H54 (cell line): ENCODE data around the gene PRR20G.
"Not testable (repeated sequence)": the region's sequence is repeated elsewhere in the genome, so short reads cannot be mapped to it uniquely, and the experiment has no call there.

ENCODE experiments used
- DNase-seq: peaks from one replicate; pipeline ENCODE4 v3.0.0; 2011; ENCODE audit warnings: low spot score, mixed read lengths; ENCODE audit not compliant: insufficient read length
- FAIRE-seq: peaks from 3 replicates; lab custom pipeline; 2011; peaks lifted over from hg19 to GRCh38; lab: Jason Lieb, UNC
- POLR2A ChIP-seq: IDR thresholded peaks from 2 replicates; pipeline ENCODE4 v1.6.1; 2011; ENCODE audit warnings: low read depth, mild to moderate bottlenecking, low read length

The PRR20G gene

DNA sequence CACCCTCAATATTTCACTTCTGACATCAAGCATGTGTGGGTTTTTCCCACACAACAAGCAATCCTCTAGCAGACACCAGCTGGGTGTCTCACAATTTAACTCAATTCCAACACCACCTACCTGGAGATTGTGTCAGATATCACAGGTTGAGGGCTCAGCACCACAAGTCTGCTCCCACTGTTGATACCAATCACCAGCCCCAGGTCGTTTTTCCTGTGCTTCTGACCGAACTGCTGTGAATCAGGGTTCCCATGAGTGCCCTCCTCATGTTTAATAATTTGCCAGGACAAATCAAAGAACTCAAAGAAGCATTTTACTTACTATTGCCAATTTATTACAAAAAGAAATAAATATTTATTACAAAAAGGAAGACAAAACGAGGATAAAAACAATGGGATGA lies 25.0 kb upstream of the PRR20G start:
- FAIRE-seq (no peak), DNase-seq (no peak)

DNA sequence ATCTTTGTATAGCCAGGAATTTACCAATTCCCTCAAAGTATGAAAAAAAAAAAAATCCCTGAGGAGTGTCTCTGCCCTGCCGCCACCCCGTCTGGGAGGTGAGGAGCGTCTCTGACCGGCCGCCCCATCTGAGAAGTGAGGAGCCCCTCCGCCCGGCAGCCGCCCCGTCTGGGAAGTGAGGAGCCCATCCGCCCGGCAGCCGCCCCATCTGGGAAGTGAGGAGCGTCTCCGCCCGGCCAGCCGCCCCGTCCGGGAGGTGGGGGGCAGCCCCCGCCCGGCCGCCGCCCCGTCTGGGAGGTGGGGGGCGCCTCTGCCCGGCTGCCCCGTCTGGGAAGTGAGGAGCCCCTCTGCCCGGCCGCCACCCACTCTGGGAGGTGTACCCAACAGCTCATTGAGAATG lies 21.0 kb upstream of the PRR20G start:
- not testable (repeated sequence) for DNase-seq, FAIRE-seq

More for the DNA sequence above, 25.0 kb upstream of the PRR20G start:
- no peak for TF ChIP-seq POLR2A

DNA sequence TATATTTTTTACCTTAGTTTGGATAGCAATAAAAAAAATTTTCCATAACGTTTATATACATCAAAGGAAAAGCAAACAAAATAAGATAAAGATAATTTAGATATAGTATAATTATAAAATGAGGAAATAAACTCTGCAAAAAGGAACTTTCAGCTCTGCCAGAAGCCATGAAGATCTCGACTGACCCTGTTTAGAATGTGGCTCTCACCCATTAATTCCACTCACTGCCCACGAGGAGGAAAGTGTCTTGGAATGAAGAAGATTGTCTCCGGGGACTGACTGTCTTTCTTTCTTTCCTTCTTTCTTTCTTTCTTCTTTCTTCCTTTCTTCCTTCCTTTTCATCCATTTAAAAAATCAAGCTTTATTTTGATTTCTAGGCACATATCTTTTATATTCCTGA lies 20.1 kb upstream of the PRR20G start:
- DNase-seq = no peak
- no peak for FAIRE-seq
- TF ChIP-seq POLR2A = no peak

DNA sequence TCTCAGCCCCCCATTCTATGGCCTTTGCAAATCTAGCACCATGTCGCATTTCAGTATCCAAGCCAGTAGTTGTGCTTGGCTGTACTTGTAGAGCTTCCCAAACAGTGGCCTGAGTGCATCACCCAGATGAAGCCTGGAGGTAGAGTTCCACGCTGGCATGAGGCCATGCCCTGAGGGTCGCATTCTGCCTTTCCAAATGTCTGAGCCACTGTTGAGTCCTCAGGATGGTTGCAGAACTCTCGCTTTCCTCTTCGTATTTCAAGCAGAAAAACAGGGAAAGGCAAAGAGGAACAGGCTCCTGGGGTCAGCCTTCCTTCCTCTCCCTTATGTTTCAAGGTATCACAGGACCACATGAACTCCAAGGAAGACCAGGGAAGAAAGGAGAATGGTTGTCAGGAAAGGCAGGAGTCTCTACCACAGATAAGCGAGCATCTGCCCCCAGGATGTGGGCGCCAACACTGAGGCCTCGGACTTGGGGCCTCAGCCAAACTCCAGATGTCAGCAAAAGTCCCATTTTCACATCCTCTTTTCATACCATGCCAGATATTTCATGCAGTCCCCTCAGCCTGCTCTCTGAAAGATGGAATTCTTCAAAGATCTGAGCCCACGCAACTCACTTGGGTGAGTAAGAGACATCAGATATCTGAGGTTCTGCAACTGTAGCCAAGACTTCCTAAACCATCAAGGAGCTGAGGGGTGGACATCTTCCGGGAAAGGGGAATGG lies 19.4 kb upstream of the PRR20G start:
- no peak for TF ChIP-seq POLR2A
- DNase-seq = no peak
- no peak for FAIRE-seq

DNA sequence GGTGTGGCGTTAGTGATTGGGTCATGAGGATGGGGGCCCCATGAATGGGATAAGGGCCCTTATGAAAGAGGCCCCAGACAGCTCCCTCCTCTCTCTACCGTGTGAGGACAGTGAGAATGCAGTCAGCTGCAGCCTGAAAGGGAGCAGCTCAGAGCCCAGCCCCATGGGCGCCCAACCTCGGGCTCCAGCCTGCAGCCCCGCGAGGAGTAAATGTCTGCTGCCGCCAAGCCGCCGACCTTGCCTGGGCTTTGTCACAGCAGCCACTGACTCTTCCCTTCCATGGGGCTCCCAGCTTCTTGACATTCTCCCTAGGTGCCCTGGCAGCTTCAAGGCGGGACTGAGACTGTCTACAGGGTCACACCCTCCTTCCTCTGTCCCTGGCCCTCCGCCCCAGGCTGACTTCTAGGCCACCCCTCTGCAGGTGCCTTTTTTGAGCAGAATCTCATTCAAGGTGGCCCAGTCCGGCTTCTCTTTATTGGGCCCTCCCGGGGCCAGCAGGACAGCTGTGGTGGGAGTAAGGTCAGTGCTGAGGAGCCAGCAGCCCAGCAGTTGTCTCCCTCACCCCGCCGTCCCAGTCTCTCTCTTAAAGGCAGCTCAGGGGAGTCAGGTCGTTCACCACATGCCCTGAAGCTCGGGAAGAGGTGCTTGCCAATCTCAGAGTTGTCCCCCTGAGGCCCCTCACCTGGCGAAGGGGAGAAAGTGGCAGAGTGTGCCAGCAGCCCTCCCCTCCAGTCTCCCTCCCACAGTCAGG lies 18.7 kb upstream of the PRR20G start:
- FAIRE-seq (no peak), DNase-seq (no peak)
- no peak for TF ChIP-seq POLR2A

DNA sequence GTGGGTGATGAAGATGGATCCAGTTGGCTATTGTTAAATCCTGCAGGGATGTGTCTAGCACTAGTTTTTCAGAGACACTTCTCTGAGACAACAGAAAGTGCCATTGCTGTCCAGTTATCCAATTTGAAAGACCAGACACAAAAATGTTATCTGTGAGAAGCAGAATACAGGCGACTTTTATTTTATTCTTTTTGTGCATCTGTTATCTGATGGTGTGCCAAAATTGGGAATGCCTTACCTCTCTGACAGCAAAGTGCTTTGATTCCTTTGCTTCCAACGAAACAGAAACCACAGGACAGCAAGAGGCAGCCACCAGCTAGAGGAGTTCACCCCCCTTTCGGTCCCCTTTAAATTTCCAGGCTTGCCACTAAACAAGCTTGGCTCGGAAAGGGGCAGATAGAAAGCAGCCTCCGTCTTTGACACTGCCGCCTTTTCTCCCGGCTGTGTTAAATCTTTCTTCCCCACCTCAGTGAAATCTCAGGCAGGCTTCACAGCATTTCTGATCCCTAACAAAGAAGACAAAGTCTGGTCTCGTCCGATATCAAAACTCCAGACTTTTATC lies 17.7 kb upstream of the PRR20G start:
- no peak for TF ChIP-seq POLR2A
- no peak for DNase-seq
- FAIRE-seq = no peak

DNA sequence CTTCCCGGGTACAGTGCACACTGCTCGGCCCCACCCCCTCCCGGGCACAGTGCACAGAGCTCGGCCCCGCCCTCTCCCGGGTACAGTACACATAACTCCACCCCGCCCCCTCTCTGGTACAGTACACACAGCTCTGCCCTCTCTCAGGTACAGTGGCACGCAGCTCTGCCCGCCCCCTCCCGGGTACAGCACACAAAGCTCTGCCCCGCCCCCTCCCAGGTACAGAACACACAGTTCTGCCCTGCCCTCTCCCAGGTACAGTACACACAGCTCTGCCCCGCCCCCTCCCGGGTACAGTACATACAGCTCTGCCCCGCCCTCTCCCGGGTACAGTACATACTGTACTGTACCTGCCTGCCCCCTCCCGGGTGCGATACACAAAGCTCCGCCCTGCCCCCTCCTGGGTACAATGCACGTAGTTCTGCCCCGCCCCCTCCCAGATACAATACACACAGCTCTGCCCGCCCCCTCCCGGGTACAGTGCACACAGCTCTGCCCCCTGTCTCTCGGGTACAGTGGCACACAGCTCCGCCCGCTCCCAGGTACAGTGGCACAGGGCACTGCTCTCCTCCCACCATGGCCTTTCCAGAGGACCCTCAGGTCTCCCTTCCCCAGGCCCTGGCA lies 16.4 kb upstream of the PRR20G start:
- no peak for TF ChIP-seq POLR2A
- FAIRE-seq (no peak), DNase-seq (no peak)

DNA sequence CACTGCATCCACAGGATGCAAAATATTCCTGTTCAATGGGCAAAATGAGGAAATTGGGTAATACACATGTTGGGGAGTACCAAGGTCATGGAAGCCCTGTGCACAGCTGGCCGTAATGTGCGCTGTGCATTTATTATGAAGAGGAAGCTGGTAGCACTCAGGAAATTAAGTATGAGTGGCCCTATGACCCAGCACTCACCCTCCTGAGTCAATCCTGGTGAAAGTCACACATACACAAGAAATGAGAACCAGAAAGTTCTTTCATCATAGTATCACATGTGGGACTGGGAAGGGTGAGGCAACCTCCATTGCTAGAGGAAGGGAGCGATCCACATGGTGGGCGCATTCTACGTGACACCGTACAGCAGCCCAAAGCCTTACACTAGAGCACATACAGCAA lies 11.4 kb upstream of the PRR20G start:
- FAIRE-seq (no peak), DNase-seq (no peak)
- no peak for TF ChIP-seq POLR2A

DNA sequence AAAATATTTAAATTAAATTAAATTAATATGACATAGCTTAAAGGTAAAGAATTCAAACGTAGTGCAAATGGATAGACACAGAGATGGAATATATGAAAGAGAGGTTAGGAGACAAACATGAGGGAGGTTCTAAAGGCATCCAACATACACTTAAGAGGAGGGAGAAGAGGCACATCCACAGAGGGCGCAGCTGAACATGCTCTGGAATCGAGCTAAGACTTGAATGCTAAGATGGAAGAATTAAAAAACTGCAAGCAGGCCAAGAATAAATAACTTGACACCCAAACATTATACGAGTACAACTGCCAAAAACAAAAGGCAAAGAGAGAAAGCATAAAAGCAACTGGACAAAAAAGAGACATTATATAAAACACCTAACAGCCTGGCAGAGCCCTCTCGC lies 9.1 kb upstream of the PRR20G start:
- TF ChIP-seq POLR2A = no peak
- DNase-seq (no peak), FAIRE-seq (no peak)

DNA sequence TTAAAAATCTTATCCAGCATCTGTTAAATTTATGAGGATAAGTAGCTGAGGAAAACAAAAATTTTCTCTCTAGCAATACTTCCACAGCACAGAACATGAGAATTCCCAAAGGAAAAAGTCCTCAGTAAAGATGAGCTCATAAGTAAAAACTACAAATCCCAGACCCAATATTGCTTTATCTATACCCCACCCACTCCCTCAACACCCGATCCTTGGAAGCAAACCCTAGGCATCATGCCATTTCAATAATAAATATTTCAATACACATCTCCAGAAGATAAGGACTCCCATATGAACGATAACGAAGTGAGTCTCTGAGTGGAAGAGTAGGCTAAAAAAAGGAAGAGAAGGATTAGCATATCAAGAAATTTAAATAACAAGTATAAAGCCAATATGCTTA lies 8.3 kb upstream of the PRR20G start:
- TF ChIP-seq POLR2A = no peak
- no peak for FAIRE-seq
- no peak for DNase-seq

DNA sequence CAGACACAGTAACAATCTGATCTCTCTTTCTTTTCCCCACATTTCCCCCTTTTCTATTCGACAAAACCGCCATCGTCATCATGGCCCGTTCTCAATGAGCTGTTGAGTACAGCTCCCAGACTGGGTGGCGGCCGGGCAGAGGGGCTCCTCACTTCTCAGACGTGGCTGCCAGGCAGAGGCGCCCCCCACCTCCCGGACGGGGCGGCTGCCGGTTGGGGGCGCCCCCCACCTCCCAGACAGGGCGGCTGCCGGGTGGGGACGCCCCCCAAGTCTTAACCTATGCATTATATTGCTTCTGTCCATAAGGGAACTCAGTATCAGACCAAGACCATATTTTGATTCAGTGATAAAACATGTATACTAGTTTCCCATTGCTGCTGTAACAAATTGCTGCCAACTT lies 5.8 kb upstream of the PRR20G start:
- not testable (repeated sequence) for FAIRE-seq, DNase-seq

DNA sequence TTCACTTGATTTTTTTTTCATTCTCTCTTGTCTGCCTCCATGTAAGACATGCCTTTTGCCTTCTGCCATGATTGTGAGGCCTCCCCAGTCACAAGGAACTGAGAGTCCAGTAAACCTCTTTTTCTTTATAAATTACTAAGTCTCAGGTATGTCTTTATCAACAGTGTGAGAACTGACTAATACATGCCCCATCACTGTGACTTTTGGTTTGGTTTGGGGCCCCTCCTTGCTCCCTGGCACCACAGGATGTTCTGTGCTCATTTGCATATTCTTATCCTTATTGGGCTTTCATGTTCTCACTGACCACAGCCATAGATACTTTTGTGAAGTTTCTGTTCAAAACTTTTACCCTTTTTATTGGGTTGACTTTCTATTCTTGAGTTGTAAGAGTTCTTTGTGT lies 3.8 kb upstream of the PRR20G start:
- FAIRE-seq (no peak), DNase-seq (no peak)
- no peak for TF ChIP-seq POLR2A

DNA sequence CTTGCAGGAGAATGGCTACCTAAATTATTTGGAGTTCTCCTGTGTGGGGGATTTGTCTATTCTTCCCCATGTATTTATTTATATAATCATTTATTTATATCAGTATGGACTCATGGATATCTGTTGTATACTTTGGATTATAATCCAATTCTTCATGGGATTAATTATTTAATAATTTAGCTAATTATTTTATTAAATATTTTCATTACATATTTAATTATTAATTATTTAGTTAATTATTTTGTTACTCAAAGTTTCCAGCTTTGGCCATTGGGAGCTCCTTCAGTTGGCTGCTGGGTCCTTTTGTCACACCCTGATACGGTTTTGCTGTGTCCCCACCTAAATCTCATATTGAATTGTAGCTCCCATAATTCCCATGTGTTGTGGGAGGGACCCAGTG lies 3.3 kb upstream of the PRR20G start:
- TF ChIP-seq POLR2A = no peak
- FAIRE-seq (no peak), DNase-seq (no peak)

DNA sequence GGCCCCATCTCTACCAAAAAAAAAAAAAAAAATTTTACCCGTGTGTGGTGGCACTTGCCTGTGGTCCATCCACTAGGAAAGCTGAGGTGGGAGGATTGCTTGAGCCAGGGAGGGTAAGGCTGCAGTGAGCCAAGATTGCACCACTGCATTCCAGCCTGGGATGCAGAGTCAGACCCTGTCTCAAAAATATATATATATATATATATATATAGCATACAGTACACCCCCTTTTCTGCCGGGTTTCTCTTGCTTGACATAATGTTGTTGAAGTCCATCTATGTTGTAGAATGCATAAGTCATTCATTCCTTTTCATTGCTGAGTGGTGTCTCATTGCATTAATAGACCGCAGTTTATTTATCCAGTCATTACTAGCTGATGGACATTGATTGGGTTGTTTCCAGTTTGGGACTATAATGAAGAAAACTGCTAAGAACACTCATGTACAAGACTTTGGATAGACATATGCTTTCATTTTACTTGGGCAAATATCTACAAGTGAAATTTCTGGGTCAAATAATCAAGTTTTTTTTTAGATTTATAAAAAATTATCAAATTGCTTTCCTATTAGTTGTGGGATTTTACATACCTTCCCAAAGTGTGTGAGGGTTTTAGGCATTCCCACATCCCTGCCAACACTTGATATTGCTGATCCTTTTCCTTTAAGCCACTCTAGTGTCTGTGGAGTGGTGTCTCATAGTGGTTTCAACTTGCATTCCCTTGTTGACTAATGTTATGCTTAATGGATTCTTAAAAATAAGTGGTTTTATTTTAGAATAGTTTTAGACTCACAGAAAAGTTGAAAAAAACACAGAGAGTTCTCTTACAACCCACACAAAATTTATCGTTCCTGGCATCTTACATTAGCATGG lies 2.1 kb upstream of the PRR20G start:
- FAIRE-seq = no peak
- no peak for TF ChIP-seq POLR2A
- no peak for DNase-seq
